Fibroblast of skin of left quadriceps (primary cell): ENCODE measurements around the gene KL.

Experiments used
- DNase-seq, 2 experiments: peaks; one replicate each; pipeline ENCODE4 v3.0.0-alpha.2; 2013; ENCODE audit warnings: low read depth in 2 of 2

KL gene

DNA sequence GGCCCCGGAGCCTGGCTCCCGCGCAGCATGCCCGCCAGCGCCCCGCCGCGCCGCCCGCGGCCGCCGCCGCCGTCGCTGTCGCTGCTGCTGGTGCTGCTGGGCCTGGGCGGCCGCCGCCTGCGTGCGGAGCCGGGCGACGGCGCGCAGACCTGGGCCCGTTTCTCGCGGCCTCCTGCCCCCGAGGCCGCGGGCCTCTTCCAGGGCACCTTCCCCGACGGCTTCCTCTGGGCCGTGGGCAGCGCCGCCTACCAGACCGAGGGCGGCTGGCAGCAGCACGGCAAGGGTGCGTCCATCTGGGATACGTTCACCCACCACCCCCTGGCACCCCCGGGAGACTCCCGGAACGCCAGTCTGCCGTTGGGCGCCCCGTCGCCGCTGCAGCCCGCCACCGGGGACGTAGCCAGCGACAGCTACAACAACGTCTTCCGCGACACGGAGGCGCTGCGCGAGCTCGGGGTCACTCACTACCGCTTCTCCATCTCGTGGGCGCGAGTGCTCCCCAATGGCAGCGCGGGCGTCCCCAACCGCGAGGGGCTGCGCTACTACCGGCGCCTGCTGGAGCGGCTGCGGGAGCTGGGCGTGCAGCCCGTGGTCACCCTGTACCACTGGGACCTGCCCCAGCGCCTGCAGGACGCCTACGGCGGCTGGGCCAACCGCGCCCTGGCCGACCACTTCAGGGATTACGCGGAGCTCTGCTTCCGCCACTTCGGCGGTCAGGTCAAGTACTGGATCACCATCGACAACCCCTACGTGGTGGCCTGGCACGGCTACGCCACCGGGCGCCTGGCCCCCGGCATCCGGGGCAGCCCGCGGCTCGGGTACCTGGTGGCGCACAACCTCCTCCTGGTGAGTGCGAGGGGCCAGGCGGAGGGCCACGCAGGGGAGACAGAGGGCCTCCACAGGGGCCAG is at the start of gene KL:
Gene KL (plus strand): TSS at position 10 of the 909 bp plus-strand sequence. CDS start 18 bp downstream, at position 28.
- no peak for DNase-seq

DNA sequence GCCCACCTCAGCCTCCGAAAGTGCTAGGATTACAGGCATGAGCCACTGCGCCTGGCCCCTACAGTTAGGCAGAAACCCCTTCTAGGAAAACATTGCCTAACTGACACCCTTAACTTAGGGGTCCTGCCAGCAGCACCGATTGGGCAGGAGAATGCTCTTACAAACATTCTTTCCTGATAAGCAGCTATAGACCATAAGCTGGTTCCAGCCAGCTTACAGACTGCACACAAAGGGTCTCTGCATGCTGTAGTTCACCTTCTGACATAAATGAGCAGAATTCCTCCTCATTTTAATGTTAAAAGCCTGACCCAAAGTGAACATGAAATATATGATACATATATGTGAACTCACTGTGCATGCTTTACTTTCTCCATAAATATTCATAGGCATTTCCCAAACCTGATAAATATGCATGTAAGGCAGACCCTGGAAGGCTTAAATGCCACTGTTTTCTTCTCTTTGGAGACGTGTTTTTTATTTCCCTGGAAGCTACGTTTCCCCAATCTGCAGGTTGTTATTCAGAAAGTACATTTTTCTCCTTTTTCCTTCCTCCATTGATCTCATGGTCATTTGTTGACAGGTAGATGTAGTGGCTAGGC is 48.5 kb upstream of the KL start:
- DNase-seq: no peak

DNA sequence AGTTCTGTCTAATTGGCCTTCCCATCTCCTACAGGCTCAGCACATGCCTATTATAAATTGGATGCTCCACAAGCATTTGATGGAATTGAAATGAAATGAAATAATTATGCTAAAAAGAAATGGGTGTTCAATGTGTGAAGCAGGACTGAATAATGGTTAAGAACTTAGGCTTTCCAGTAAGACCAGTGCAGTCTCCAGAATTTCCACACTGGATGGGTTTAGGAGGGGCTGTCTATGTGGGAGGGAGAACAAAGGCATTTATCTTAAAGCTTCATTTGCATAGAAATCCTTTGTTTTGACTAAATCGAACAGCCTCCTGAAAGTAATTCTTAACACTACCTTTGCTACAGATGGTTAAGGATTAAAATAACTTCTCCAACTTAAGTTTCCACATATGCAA is 47.9 kb upstream of the KL start:
- DNase-seq: no peak

DNA sequence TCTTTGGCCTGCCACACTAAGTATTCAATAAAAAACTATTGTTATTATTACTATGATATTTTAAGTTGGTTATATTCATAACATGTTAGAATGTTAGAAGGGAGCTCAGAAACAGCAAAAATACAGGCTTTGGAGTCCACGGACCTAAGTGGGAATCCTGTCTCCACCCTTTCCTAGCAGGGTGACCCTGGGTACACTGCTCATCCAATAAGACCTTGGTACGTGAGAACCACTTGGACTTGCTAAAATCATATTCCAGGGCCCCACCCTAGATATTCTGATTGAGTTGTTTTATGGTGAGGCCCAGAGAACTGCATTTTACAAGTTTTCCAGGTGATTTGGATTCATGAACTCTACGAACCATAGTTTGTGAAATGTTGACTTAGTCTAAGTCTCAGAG is 47.4 kb upstream of the KL start:
- DNase-seq: no peak

DNA sequence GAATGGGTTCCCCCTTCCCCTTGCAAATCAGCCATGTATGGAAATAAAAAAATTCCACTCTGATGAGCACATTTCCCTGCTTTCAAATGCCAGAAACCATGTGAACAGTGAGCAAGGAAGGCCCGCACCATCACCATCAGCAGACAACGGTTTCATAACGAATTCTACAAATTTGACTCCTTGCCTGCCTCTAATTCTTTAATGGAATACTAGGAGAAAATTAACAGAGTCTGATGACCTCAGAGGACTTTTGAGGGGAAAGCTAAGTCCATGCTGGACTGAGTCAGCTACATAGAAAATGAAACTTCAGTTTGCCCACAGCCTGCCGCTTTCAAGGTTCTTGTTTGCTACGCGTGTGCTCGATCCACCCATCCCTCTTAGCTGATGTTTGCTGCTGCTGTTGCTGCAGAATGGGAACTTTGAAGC is 46.7 kb upstream of the KL start:
- DNase-seq: peak; percentile 18 to 23

DNA sequence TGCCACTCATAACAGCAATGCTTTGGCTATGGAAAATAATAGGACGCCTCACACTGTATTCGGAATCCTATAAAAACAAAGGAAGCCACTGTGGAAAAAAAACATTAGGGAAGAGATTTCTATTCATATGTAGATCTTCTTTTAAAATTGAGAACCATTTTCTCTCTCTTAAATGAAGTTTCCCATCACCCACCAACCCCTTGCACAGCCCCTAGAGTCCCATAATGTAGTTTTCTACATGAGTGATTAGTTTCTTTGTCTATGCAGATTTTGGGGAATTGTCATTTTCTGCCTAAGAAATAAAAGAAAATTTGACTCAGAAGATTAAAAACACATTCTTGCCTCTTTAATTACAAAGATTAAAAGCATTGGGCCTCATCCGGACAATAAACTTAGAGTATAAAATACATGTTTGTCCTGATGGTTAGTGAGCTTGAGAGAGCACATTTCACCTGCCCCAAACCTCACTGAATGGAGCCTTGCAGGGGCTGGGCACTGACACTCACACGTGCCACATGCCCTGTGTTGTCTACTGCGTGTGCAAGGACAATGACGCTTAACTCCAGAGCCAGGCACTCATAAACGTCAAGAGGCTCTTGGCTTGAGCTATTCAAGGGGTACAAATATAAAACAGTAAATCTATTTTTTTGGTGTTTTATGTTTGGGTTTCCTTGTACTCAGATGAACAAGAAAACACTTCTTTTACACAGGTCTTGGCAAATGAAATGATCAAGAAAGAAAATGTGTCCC is 40.0 kb upstream of the KL start:
- DNase-seq: no peak

DNA sequence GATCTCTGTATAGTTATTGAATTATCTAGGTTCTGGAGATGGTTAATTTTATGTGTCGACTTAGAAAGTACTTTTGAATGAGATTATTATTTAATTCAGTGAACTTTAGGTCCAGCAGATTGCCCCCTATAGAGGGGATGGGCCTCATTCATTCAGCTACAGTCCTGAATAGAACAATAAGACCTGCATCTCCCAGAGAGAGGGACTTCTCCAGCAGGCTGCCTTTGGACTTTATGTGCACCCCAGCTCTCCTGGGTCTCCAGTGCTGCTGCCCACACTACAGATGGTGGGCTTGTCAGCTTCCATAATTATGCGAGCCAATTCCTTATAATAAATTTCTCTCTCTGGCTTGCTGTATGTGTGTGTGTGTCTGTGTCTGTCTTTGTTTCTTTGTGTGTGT is 39.3 kb upstream of the KL start:
- DNase-seq: no peak

DNA sequence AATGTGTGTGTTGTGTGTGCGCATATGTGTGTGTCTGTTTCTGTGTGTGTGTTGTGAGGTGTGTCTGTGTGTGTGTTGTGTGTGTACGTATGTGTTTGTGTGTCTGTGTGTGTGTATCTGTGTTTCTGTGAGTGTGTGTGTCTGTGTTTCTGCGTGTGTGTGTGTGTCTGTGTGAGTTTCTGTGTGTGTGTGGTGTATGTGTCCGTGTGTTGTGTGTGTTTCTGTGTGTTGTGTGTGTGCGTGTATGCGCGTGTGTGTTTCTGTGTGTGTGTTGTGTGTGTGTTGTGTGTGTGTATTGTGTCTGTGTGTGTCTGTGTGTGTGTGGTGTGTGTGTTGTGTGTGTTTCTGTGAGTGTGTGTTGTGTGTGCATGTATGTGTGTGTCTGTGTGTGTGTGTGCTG is 38.9 kb upstream of the KL start:
- DNase-seq: no peak

DNA sequence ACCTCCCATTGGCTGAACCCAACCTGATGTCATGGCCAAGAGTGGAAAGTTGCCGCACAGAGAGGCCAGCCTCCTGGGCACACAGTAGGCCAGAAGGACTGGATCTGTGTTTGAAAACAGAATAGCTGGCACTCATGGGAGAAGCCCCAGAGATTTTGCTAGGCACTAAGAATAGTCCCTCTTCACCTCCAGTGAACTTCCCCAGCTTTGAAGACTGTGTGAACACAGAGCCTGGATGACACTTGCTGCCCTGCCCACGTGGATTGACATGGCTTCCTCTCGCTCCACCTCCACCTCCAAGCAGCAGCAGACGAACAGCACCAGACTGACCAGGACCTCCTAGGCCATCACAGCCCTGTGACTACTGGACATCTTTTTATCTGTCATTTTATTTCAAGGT is 37.9 kb upstream of the KL start:
- DNase-seq: no peak

DNA sequence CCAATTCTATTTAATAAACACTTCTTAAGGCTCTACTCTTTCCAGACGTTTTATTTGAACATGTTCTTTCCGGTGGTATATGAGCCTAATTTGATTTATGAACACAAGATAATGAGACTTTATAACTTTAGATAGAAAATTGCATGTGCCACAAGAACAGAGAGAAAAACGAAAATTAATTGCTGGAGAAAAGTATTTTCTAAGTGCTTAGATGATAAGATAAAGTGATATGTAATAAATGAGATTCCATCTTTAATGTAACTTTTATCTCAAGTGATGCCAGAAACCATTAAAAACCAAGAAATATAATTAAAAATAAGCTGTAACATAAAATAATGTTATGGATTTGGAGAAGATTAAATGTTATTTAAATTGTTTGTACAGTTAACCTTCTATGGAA is 33.2 kb upstream of the KL start:
- DNase-seq: no peak

DNA sequence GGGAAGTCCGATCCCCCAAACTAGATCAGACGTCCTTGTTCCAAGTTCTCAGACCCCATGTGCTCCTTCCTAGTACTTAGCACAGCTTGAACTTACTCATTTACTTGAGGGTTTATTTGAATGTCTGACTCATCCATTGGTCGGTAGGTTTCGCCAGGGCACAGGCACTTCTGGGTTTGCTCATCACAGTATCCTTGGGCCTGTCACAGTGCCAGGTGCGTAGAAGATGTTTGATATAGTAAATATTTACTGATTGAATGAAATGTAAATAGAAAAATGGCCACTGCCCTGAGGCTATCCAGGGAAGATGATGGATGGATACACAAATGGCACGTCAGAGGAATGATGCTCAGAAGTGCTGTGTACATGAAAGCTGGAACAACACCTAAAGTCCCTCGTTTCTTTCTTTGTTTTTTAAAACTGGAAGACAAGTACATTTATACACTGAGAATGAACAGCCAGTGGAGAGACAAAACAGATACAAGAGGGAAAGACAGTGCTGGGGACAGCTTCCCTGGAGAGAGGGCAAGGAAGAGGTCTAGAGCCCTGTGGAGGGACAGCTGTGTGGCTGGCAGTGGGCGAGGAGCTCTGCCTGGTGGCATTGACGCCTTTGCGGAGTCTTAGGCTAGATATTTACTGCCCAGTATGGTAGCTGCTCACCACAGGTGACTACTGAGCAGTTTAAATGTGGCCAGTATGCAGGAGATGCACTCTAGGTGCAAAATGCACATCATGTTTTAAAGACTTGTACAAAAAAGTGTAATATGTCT is 31.2 kb upstream of the KL start:
- no peak for DNase-seq

DNA sequence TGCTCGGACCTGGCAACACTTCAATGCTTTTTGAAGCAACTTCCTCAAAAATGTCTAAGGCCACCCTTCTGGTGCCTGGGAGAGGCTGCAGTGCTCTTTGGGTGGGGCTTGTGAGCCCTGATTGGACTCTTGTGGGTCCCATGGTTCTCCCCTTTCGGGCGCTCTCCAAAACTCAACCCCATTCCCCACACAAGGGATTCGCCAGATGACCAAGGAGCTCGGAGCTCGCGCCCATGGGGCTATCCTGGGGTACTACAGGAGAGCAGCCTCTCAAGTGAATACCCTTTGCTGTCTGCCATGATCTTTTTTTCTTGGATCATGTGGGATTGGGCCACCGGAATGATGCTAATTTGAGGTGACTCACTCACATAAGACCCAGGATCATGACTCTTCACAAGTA is 29.7 kb upstream of the KL start:
- no peak for DNase-seq

DNA sequence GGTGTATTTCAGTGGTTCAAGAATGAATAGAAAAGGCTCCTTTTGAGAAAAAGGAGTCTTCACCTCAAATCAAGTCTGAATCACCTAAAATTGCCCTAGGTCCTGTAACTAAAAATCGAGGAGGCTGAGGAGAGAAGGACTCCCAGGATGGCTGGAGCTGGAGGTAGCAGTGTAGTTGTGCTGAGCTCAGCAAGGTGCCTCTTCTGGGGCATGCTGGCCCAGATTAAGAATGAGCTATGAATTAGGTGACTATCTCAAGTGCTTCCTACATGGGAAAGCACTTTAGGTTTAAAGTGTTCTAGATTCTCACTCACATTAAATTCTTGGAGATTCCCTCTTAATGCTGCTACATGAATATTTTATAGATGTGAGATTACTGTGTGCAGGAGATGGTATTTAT is 28.8 kb upstream of the KL start:
- no peak for DNase-seq

DNA sequence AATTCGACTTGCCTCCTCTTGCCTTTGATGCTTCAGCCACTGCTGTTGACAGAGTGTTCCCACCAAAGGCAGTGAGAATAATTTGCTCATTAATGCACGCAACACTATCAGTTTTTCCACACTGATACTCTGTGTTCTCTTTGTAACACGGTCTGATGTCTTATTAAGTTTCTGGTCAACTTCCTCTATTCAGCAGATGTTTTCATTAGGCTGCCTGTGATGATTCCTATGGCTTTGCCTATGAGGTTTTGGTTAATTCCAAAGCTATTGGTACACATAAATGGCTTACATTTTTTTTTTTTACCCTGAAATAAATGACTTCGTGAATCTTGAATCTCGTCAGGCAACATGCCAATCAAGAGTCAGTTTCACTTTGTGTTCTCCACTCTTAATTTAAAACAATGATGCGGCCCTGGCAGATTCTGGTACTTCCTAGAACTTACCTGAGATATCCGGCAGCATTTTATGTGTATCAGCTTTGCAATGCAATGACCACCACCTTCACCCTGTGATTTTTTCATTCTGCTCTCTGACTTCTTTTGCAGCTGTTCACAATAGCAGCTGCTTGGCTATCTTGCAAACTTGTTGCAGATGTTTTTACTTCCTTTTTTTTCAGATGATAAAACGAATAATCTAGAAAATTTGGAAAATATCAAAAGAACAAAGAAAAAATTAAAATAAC is 27.5 kb upstream of the KL start:
- no peak for DNase-seq

DNA sequence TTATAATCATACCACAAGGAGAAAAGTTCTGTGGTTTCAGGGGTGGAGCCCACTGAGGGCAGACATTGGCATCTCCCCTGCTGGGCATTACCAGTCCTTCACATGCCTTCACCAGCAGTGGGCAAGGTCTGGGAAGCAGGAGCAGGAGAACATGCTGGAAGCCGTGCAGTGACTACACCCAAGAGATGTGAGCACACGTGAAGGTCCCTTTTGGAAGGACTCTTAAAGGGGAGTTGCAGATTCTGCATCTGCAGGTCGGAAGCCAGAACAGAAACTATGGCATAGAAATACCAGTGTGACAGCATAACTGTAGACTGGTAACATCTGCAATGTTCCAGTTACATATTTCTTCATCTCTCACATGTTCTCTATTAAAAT is 26.9 kb upstream of the KL start:
- DNase-seq: no peak

DNA sequence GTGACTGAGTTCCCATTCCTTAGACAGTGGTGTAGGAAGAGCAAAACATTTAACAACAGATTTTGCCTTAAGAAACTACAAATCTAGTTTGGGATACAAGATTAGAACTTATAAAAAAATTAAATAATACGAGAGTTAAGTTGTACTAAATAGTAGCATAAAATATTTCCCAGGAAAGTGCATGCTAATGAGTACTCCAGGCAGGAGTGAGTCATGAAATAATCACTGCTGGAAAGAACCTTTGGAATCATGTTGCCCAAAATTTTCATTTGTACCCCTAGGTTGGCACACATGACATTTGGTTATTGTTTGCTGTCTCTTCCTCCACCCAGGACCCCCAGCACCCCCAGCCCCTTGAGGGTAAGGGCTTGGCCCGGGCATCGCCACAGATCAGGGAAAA is 26.3 kb upstream of the KL start:
- no peak for DNase-seq

DNA sequence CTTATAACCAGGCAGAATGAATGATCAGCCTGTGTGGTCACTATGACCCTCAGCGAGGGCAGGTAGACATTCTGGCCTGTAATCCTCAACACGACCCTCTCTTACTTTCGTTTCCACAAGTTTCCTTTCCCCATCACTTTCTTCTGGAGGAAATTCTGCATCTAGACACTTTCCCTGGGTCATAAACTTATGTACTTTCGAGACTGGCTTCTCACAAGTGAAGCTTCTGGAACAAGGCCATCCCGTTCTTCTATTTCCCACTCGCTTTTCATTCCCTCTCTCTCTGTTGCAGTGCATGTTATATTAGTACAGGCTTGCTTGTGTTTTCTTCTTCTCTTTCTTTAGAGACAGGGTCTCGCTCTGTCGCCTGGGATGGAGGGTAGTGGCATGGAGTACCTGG is 23.1 kb upstream of the KL start:
- no peak for DNase-seq

DNA sequence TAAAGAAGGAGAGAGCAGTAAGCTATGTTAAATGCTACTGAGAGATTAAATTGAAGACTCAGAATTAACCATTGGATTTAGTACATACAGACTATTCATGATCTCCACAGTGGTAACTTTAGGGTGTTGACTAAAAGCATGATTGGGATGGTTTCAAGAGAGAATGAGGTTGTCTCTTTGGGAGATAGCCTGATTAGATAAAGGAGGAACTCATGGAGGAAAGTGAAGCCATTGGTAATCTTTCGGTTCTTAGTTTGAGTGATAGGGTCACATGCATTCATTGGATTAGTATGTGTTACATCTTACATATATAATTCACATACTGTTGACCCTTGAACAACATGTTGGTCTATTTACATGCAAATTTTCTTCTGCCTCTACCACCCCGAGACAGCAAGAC is 18.8 kb upstream of the KL start:
- no peak for DNase-seq

DNA sequence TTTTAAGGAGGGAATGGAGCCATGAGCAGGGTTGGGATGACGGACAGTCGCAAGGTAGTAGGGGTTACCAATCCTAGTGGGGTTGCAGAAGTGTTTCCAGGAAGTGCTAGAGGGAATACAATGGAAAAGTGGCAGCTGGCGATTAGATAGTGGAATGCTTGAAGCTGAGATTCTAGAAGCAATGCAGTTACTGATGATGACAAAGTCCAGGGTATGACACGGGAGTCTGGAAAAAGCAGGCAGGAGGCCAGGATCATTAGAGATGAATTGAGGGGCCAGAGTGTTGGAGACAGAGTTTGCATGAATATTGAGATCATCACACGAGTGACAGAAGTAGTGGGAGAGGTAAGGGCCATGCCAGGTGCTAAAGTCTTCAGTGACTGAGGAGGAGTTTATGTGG is 17.3 kb upstream of the KL start:
- DNase-seq: no peak

DNA sequence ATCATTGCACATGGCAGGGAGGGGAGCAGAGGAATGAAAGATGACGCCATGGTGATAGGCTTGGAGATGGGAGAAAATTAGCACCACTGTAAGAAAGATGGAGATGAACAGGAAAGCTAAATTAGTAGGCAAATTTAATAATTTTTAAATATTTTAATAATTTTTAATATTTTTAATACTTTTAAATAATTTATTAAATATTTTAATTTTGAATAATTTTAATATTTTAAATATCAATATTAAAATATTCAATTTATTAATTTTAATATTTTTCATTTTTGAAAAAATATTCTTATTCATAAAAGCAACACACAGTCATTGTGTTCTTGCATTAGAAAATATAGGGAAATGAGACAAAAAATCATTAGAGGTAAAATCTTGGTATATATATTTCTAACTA is 15.9 kb upstream of the KL start:
- no peak for DNase-seq

DNA sequence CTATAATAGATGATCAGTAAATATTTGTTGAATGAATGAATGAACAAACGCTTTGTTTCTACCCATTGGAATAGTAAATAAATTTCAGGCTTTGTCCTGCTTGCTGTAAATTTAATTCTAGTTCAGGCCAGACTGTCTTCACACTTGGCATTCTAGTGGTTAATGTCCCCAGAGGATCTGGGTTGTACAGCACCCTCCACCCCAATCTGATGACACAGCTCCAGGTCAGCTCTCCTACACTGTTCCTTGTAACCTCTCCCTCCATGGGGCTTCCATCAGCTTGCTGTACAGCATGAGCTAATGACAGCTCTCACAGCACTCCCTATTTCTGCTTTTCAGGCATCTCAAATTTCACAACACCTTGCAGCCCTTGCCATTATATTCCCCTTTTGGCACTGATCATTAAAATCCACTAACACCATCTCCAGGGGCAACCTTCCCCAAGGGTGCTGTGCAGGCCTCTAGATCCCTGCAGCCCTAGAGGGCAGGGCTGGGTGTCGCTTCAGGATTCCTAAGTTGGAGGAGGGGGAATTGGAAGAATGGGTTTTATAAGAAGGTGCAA is 12.7 kb upstream of the KL start:
- no peak for DNase-seq
